Stimulated activated CD4-positive, alpha-beta T cell treated with anti-CD3 and anti-CD28 coated beads, Interleukin-2, amount 100 ng/mL, for 24 hours (primary cell): ENCODE data around the gene OSCAR.

ENCODE experiments used
- DNase-seq, 2 donors: peaks; one replicate each; pipeline ENCODE4 v3.0.0-alpha.2; 2020

OSCAR gene

DNA sequence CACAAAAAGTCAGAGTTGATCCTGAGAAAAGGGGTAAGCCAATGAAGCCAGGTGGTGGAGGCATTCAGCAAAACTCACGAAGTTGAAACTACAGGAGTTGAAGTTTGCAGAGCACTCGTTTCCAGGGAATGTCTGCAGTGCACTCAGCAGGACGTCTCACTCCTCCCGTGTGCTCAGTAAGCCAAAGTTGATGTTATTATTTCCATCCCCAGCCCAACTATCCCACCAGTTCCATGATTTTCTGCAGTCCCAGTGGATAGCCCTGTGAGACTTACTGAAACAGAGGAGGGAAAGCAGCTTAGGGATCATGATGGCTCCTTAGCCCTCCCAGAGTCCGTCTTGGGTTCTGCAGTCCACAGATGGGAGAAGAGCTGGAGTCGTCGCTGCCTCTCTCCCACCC lies 19.6 kb downstream of the OSCAR start, which contains the start of gene TARM1:
Gene TARM1, minus strand, starts transcription at position 334 of the 400 bp plus-strand sequence. Its CDS starts 25 bp downstream, at position 309.
- DNase-seq, result no peak

DNA sequence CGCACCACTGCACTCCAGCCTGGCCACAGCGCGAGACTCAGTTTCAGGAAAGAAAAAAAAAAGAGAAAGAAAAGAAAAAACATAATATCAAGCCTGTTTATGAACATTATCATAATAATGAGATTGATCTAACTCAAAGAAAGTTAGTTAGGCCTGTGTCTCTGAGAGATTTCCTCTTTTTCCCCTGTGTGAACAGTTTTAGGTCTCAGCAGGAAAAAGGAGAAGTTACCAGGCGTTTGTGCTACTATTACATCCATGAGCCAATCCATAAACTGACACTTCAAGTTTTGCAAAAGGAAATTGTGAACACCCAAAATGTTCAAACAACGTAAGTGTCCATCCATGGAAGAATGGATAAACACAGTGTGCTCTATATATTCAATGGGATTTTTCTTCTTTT lies 23.3 kb downstream of the OSCAR start:
- no peak for DNase-seq

DNA sequence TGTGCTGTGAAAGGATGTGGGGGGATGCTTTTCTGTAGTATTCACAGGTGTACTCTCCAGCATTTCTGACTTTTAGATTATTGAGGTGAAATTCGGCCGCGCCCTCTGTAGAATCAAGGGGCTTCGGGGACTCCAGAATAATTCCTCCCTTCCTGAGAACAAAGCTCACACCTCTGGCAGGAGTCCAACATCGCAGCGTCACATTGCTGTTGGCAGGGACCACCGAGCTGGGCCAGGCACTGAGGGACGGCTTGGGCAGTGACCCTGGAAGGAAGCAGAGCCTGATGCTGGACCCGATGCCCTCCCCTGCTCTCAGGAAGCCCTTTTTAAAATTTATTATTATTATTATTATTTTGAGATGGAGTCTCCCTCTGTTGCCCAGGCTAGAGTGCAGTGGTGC lies 25.8 kb downstream of the OSCAR start:
- DNase-seq, result no peak

DNA sequence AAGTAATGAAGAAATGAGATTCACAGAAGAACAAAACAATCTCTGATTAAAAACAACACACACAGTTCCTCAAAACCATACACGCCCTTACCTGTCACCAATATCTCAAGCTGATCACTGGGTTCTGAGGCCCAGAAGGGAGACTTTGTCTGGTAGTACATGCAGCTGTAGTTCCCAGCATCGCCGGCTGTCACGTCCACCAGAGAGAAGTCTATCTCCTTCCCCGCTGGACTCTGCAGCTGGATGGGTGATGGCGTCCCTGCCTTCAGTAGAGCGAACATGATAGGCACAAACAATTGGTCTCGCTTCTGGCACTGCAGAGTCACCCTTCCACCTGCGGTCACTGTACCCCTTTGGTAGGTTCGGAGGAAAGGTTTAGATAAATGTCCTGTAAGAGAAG lies 26.8 kb downstream of the OSCAR start:
- no peak for DNase-seq

DNA sequence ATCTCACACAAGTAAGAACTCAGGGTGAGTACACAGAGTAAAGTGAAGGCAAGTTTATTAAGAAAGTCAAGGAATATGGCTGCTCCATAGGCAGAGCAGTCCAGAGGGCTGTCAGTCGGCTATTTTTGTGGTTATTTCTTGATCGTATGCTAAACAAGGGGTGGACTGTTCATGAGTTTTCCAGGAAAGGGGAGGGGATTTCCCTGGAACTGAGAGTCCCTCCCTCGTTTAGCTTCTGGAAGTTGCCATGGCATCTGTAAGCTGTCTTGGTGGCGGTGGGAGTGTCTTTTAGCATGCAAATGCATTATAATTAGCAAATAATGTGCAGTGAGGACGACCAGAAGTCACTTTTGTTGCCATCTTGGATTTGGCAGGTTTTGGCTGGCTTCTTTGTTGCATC lies 31.1 kb downstream of the OSCAR start:
- no peak for DNase-seq

DNA sequence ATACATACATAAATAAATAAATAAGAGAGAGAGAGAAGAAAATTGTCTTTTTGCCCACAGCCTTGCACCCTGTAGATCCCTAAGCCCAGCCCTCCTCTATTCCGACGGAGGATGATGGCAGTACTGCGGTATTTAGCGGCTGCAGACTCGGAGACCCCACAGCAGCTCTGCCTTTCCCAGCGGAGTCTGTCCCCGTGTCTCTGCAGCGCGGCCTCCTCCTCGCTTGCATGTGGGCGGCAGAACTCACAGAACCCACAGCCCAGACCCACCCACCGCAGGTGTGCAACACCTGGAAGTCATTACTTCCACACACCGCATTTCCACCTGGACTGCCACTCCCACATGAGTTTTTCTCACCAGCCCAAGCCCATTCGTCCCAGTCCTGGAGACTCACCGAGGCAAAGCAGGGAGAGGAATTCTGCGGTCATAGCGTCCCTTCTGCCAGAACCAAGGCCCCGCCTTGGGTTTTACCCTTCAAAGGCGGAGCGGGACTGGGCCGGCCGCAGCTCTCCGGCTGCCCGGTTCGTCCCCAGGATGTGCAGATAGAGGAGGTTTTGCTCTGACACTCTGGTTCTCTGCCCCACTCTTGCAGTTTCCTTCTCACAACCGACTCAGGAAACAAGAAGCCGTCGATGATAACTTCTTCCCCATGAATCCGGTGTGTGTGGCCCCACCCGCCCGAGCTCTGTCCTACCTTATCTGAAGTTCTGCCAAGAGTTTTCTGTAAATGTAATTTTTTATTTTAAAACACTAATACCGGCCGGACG lies 37.1 kb downstream of the OSCAR start, which contains the start of gene VSTM1:
Gene VSTM1, minus strand, starts transcription at position 548 of the 767 bp plus-strand sequence. Its CDS starts 120 bp downstream, at position 428.
- no peak for DNase-seq

DNA sequence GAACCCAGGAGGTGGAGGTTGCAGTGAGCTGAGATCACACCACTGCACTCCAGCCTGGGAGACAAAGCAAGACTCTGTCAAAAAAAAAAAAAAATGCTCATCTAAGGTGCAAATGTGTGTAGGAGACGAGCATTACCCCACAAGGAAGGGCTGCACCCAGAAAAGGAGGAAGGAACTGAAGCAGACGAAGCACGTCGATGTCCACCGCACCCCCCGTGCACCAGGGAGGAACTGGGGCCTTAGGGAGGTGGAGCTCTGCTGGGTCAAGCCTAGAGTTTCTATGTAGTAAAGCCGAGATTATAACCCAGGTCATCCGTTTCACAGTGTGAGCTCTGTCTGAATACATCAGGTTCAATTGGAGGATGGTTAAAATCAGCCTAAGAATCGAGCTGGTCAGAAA lies 38.0 kb downstream of the OSCAR start:
- DNase-seq, result no peak

DNA sequence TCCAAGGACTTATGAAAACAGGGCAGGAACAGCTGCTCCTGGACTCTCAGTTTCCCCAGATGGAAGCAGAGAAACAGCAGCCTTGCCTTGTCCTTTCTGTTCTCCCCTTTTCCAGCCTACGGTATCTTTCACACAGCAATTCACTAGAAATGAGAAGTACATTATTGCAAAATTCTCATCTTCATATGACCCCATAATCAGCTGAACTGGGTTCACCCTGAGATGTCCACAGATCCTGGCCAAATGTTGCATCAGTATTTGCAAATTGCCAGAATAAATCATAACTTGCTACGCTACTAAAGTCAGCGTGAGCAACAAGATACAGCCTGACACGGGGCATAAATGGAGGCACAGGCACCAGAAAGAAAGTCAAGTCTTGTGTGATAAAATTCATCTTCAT lies 53.0 kb downstream of the OSCAR start:
- no peak for DNase-seq

DNA sequence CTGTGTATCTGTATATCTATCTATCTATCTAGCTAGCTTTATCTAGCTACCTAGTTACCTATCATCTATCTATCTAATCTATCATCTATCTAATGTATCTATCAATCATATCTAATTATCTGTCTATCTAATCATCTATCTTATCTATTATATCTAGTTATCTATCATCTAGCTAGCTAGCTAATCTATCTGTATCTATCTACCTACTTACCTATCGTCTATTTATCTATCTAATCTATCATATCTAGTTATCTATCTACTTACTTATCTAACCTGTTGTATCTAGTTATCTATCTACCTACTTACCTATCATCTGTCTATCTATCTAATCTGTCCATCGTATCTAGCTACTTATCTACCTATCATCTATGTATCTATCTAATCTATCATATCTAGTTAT lies 54.8 kb downstream of the OSCAR start:
- DNase-seq, result no peak
